ENCODE results near the gene C11orf71.

C11orf71 gene

DNA sequence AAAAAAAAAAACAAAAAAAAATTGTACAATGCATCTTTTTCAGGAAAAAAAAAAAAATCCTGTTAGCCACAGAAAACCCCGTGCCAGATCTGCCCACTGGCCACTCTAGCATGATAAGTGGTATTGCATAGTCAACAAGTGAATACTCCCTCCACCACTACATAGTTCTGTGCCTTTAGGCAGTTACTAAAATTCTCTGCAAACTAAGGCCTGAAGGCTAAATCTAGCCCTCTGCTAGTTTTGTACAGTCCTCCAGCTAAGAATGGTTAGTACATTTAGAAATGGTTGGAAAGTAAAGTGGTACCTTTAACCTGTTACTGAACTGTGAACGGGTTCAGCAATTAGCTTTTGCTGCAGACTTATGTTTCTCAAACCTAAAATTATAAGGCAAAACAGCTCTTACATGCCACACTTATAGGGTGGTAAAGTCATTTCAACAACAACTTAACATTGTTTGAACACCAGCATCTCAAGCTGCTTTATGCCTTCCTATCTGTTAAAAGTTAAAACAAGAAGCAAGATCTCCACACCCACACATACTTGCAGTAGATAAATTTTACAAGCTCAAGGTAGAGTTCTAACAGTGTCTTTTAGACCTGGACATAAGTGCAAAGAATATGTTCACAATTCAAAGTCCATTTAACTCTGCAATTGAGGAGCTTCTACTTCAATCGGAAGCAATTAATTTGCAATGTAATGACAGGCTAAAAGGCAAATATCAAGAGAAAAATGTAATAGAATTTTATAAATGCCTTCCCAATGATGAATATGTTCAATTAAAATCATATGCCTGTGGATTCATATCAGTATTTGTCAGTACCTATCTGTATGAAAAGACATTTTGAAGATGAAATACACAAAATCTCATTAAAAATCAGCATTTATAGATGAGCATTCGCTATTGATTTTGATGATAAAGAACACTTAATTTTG is 7.3 kb downstream of the C11orf71 start:
- no peak overlapping the region for H3K4me3 ChIP-seq (replicated peaks in 1 of 2; ENCODE audit: low read depth in 2 of 2, low read length in 2 of 2)
- no peak for DNase-seq (ENCODE audit: low read depth in 2 of 2)
- TF ChIP-seq, protein P1, sequence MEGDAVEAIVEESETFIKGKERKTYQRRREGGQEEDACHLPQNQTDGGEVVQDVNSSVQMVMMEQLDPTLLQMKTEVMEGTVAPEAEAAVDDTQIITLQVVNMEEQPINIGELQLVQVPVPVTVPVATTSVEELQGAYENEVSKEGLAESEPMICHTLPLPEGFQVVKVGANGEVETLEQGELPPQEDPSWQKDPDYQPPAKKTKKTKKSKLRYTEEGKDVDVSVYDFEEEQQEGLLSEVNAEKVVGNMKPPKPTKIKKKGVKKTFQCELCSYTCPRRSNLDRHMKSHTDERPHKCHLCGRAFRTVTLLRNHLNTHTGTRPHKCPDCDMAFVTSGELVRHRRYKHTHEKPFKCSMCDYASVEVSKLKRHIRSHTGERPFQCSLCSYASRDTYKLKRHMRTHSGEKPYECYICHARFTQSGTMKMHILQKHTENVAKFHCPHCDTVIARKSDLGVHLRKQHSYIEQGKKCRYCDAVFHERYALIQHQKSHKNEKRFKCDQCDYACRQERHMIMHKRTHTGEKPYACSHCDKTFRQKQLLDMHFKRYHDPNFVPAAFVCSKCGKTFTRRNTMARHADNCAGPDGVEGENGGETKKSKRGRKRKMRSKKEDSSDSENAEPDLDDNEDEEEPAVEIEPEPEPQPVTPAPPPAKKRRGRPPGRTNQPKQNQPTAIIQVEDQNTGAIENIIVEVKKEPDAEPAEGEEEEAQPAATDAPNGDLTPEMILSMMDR (IDR thresholded peaks at IDR 0.05; ENCODE audit: low read depth, low read length): no peak

- TF ChIP-seq, protein P1 (IDR thresholded peaks at IDR 0.05; ENCODE audit: low read depth, low read length): no peak
- peak in 1 of 2 donors; percentile 39 for DNase-seq (ENCODE audit: low read depth in 2 of 2)
- H3K4me3 ChIP-seq (replicated peaks in 1 of 2; ENCODE audit: low read depth in 2 of 2, low read length in 2 of 2): no peak overlapping the region
These were observed 13.8 kb downstream of the C11orf71 start for GRCh38 chr11:114386545-114386944.

DNA sequence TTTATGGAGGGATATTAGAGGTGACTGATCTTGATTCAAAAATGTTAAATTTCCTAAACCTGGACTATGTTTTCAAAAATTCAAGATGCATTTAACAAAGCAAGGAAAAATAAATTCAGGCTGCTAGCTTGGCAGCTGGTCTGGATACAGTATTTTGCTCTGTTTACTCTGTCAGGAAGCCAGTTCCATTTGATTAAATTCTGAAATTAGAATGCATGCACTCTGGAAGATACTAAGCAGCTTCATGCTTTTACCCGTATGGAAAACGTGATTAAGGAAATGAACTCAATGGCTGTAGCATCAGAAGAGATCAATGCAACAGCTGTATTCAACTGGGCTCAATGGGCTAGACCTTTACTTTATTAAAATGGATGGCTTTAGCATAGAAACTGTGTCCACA is 14.2 kb downstream of the C11orf71 start:
- no peak overlapping the region for H3K4me3 ChIP-seq (replicated peaks in 1 of 2; ENCODE audit: low read depth in 2 of 2, low read length in 2 of 2)
- DNase-seq (ENCODE audit: low read depth in 2 of 2): no peak
- TF ChIP-seq, protein P1 (IDR thresholded peaks at IDR 0.05; ENCODE audit: low read depth, low read length): no peak

DNA sequence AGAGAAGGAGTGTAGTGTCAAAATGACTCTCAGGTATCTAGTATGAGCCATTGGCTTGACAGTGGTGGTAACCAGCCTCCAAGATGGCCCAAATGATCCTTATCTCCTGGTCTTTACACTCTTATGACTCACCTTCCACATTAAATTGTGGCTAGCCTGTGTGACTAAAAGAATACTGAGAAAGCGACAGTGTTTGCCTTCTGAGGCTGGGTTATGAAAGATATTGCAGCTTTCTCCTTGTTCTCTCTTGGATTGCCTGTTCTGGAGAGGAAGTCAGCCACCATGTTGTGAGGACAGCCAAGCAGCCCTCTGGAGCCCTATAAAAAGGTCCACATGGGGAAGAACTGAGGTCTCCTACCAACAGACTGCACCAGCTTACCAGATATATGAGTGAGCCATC is 15.8 kb downstream of the C11orf71 start:
- TF ChIP-seq, protein P1 (IDR thresholded peaks at IDR 0.05; ENCODE audit: low read depth, low read length): no peak

DNA sequence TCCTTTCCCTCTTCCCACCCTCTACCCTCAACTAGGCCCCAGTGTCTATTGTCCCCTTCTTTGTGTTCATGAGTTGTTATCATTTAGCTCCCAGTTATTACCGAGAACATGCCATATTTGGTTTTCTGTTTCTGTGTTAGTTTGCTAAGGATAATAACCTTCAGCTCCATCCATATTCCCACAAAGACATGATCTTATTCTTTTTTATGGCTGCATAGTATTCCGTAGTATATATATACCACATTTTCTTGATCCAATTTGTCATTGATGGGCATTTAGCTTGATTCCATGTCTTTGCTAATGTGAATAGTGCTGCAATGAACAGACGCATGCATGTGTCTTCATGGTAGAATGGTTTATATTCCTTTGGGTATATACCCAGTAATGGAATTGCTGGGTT is 17.8 kb downstream of the C11orf71 start:
- H3K4me3 ChIP-seq (replicated peaks in 1 of 2; ENCODE audit: low read depth in 2 of 2, low read length in 2 of 2): no peak overlapping the region
- TF ChIP-seq, protein P1 (IDR thresholded peaks at IDR 0.05; ENCODE audit: low read depth, low read length): no peak
- DNase-seq (ENCODE audit: low read depth in 2 of 2): no peak

More for the DNA sequence above, 15.8 kb downstream of the C11orf71 start:
- H3K4me3 ChIP-seq (replicated peaks in 1 of 2; ENCODE audit: low read depth in 2 of 2, low read length in 2 of 2): no peak overlapping the region
- DNase-seq (ENCODE audit: low read depth in 2 of 2): no peak

GRCh38 chr11:114379394-114380069 is 20.8 kb downstream of the C11orf71 start:
- H3K4me3 ChIP-seq (replicated peaks in 1 of 2; ENCODE audit: low read depth in 2 of 2, low read length in 2 of 2): no peak overlapping the region
- TF ChIP-seq, protein P1 (IDR thresholded peaks at IDR 0.05; ENCODE audit: low read depth, low read length): no peak
- DNase-seq (ENCODE audit: low read depth in 2 of 2): no peak

Data from cardiac fibroblast (primary cell).